OCI-LY1 (cell line): ENCODE data around the gene FOXD3.

ENCODE experiments used
- H2AFZ ChIP-seq: fragments of 200-600 bp; sonication (generic), shearing (Covaris generic); 2 replicates; pipeline ENCODE4 v1.6.0; 2014; ENCODE audit warnings: antibody characterized with exemption, mild to moderate bottlenecking, low read length
- H3F3A ChIP-seq: fragments of 200-600 bp; sonication (generic), shearing (Covaris generic); 2 replicates; pipeline ENCODE4 v1.6.0; 2014; ENCODE audit warnings: mild to moderate bottlenecking, antibody characterized with exemption, low read length, moderate library complexity; ENCODE audit not compliant: insufficient read depth
- H3K27ac ChIP-seq: fragments of 200-600 bp; sonication (generic); 2 replicates; pipeline ENCODE4 v1.5.1; 2014; ENCODE audit warnings: low read length, mixed run types, mild to moderate bottlenecking, low read depth; ENCODE audit not compliant: poor library complexity, severe bottlenecking
- H3K27me3 ChIP-seq: fragments of 200-600 bp; sonication (generic); 2 replicates; pipeline ENCODE4 v1.6.0; 2014; ENCODE audit warnings: antibody characterized with exemption, mild to moderate bottlenecking, low read length, moderate library complexity; ENCODE audit not compliant: insufficient read depth
- H3K36me3 ChIP-seq: fragments of 200-600 bp; sonication (generic); 2 replicates; pipeline ENCODE4 v1.6.1; 2014; ENCODE audit warnings: mild to moderate bottlenecking, antibody characterized with exemption, low read length, moderate library complexity, mixed read lengths; ENCODE audit not compliant: insufficient read depth
- H3K4me1 ChIP-seq: fragments of 200-600 bp; sonication (generic); 2 replicates; pipeline ENCODE4 v1.5.1; 2014; ENCODE audit warnings: mild to moderate bottlenecking, low read length, moderate library complexity; ENCODE audit not compliant: insufficient read depth, severe bottlenecking
- H3K4me2 ChIP-seq: fragments of 200-600 bp; sonication (generic), shearing (Covaris generic); 2 replicates; pipeline ENCODE4 v1.6.1; 2014; ENCODE audit warnings: low read length
- H3K4me3 ChIP-seq: fragments of 200-600 bp; sonication (generic); 2 replicates; pipeline ENCODE4 v1.5.1; 2014; ENCODE audit warnings: low read length, low read depth, mild to moderate bottlenecking, mixed read lengths; ENCODE audit not compliant: poor library complexity, severe bottlenecking
- H3K79me2 ChIP-seq: fragments of 200-600 bp; shearing (Covaris generic); 2 replicates; pipeline ENCODE4 v1.6.1; 2016; ENCODE audit warnings: mixed run types, low read length, mixed read lengths; ENCODE audit not compliant: insufficient read depth
- H3K9ac ChIP-seq: fragments of 200-600 bp; sonication (generic), shearing (Covaris generic); 2 replicates; pipeline ENCODE4 v1.6.1; 2014; ENCODE audit warnings: mild to moderate bottlenecking, low read length, mixed read lengths
- H3K9me2 ChIP-seq: fragments of 200-600 bp; sonication (generic), shearing (Covaris generic); 2 replicates; pipeline ENCODE4 v1.6.1; 2014; ENCODE audit warnings: low read depth, mild to moderate bottlenecking, low read length, mixed read lengths
- H3K9me3 ChIP-seq: fragments of 200-600 bp; shearing (Covaris generic); 2 replicates; pipeline ENCODE4 v1.6.1; 2014; ENCODE audit warnings: low read length, mixed read lengths
- H4K20me1 ChIP-seq: fragments of 200-600 bp; sonication (generic), shearing (Covaris generic); 2 replicates; pipeline ENCODE4 v1.6.0; 2016; ENCODE audit warnings: mild to moderate bottlenecking, low read length; ENCODE audit not compliant: insufficient read depth
- CTCF ChIP-seq: fragments of 200-600 bp; sonication (generic), shearing (Covaris generic); IDR thresholded peaks from 2 replicates; pipeline ENCODE4 v1.5.1; 2017; ENCODE audit warnings: mild to moderate bottlenecking, antibody characterized with exemption, low read length, moderate library complexity, mixed read lengths
- EZH2 ChIP-seq: fragments of 200-600 bp; sonication (generic), shearing (Covaris generic); IDR thresholded peaks from 2 replicates; pipeline ENCODE4 v1.8.0; 2017; ENCODE audit warnings: borderline replicate concordance, mixed run types, mild to moderate bottlenecking, antibody characterized with exemption, low read length, moderate library complexity, mixed read lengths

Gene FOXD3

GRCh38 chr1:63281753-63282152 is 40.6 kb upstream of the FOXD3 start:
- H3K36me3 ChIP-seq = no peaks in the 10 kb centered on the region
- H4K20me1 ChIP-seq = no peaks in the 10 kb centered on the region
- H3K4me1 ChIP-seq = no peaks in the 10 kb centered on the region
- no peak overlapping the region for H2AFZ ChIP-seq
- no peak overlapping the region for H3K9ac ChIP-seq
- TF ChIP-seq EZH2 (no peak), CTCF (no peak)
- H3K27ac ChIP-seq = no peak overlapping the region
- H3K9me3 ChIP-seq = no peaks in the 10 kb centered on the region
- no peak overlapping the region for H3K4me2 ChIP-seq
- H3K9me2 ChIP-seq = no peaks in the 10 kb centered on the region
- H3K4me3 ChIP-seq = no peak overlapping the region
- no peaks in the 10 kb centered on the region for H3F3A ChIP-seq
- H3K79me2 ChIP-seq = no peaks in the 10 kb centered on the region
- no peaks in the 10 kb centered on the region for H3K27me3 ChIP-seq

GRCh38 chr1:63289135-63289534 is 33.2 kb upstream of the FOXD3 start:
- H3K9ac ChIP-seq = no peak overlapping the region
- no peaks in the 10 kb centered on the region for H3K36me3 ChIP-seq
- no peaks in the 10 kb centered on the region for H4K20me1 ChIP-seq
- no peaks in the 10 kb centered on the region for H3F3A ChIP-seq
- no peak overlapping the region for H3K4me3 ChIP-seq
- H3K27ac ChIP-seq = no peak overlapping the region
- no peaks in the 10 kb centered on the region for H3K4me1 ChIP-seq
- H3K79me2 ChIP-seq = no peaks in the 10 kb centered on the region
- TF ChIP-seq EZH2 = no peak
- no peak for TF ChIP-seq CTCF
- H2AFZ ChIP-seq = no peak overlapping the region
- no peak overlapping the region for H3K4me2 ChIP-seq
- no peaks in the 10 kb centered on the region for H3K9me2 ChIP-seq
- H3K9me3 ChIP-seq = 0 out of 2 replicates have a peak, but pooled peaks cover 3% of the 10 kb centered on the region
- H3K27me3 ChIP-seq = no peaks in the 10 kb centered on the region

GRCh38 chr1:63294803-63295594 is 27.4 kb upstream of the FOXD3 start:
- no peaks in the 10 kb centered on the region for H3K9me3 ChIP-seq
- H3K4me3 ChIP-seq = no peak overlapping the region
- no peaks in the 10 kb centered on the region for H4K20me1 ChIP-seq
- no peaks in the 10 kb centered on the region for H3K79me2 ChIP-seq
- no peaks in the 10 kb centered on the region for H3K27me3 ChIP-seq
- no peaks in the 10 kb centered on the region for H3F3A ChIP-seq
- no peak overlapping the region for H3K4me2 ChIP-seq
- no peak overlapping the region for H3K27ac ChIP-seq
- H3K9ac ChIP-seq = no peak overlapping the region
- no peaks in the 10 kb centered on the region for H3K4me1 ChIP-seq
- TF ChIP-seq CTCF (no peak), EZH2 (no peak)
- H3K36me3 ChIP-seq = no peaks in the 10 kb centered on the region
- H2AFZ ChIP-seq = no peak overlapping the region
- no peaks in the 10 kb centered on the region for H3K9me2 ChIP-seq
